NAMALWA (cell line): Measurements from ENCODE around the gene TMPRSS9.
A peak's percentile ranks its signal among the peaks of the same experiment; 100 is the strongest.

Experiments
- DNase-seq: peaks from one replicate; pipeline ENCODE4 v3.0.0-alpha.2; 2015; ENCODE audit warnings: low spot score

The TMPRSS9 gene

DNA sequence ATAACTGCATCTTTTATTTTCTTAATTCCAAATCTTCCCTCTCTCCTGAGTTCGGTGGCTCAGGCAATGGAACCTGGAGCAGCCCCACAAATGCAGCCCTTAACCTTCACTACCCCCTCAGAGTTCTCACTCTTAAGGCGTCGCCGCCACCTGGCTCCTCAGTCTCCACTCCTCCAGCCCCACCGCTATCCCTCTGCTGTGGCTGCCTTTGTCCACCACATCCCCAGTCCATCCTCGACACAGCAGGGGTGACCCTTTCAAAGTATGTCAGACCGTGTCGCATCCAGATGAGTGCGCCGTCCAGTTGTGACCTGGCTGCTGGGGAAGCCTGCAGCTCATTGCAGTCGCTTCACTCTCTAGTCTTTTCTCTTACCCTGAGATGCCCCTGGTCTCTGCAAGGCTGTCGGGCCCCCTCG, 30.6 kb upstream of the TMPRSS9 start:
- DNase-seq = no peak

GRCh38 chr19:2330255-2330631, 29.8 kb upstream of the TMPRSS9 start:
- DNase-seq = no peak

GRCh38 chr19:2330632-2331284, 29.3 kb upstream of the TMPRSS9 start:
- DNase-seq = no peak

- no peak for DNase-seq
Observed at GRCh38 chr19:2331601-2332246, 28.3 kb upstream of the TMPRSS9 start.

DNA sequence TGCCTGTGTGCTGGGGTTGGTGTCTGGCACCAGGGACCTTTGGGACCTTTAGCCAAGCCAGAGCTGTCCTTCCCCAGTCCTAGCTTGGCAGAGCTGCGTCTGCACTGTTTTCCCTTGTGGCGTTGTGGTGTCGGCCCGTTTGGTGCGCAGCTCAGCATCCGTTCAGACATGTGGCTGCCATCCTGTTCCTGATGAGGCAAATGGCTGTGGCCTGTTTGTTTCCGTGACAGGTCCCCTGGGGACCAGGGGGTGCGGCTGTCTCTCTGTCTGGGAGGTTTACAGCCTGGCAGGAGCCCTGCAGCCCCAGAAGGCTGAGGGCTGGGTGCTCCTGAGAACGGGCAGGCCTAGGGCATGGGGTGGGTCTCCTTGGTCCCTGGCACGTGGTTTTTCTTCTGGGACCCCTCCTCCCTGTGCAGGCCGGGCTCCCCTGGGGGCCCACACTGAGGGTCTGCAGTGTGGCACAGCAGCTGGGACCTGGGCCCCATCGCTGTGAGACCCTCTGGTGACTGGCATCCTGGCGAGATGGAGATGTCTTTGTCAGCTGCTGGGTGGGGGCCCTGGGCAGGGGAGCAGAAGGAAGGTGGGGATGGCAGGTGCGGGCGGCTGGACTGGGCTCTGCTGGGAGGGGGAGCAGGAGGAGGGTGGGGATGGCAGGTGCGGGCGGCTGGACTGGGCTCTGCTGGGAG, 27.6 kb upstream of the TMPRSS9 start:
- DNase-seq = peak; percentile 95

DNA sequence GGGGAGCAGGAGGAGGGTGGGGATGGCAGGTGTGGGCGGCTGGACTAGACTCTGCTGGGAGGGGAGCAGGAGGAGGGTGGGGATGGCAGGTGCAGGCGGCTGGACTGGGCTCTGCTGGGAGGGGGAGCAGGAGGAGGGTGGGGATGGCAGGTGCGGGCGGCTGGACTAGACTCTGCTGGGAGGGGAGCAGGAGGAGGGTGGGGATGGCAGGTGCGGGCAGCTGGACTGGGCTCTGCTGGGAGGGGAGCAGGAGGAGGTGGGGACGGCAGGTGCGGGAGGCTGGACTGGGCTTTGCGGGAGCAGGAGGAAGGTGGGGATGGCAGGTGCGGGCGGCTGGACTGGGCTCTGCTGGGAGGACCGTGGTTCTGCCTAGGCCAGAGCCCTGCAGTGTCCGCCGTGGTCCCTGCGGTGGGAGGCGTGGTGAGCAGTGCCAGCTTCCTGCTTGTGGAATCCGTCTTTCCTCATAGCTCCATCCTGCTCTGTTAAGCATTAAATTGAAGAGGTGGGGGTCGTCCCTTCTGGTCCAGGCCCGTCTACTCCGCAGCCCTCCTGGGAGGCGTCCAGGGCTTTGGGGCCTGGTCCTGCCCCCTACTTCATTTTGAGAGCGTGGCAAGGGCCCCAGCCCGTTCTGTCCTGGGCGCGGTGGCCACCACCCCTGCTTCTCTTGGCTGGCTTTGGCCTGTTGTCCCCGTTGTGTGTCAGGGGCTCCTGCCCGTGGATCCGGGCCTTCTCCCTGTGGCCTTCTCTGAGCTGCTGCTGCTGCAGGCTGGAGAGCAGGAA, 26.8 kb upstream of the TMPRSS9 start:
- DNase-seq = peak; percentile 56

- DNase-seq = no peak
Observed at GRCh38 chr19:2333807-2334211, 26.3 kb upstream of the TMPRSS9 start.

DNA sequence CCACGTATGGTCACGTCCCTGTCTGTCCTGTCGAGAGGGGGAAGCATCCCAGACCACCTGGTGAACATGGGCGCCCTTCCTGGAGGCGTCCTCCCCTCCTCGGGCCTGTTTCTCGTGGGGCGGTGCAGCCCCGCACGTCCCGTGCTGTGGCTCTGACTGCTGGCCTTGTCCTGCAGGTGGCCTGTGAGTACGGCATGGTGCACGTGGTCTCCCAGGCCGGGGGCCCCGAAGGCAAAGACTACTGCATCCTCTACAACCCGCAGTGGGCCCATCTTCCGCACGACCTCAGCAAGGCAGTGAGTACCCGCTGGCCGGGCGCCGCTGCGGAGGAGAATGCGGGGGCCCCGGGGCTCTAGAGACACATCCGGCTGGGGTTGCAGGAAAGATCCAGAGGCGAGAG, 25.6 kb upstream of the TMPRSS9 start:
- DNase-seq = no peak

DNA sequence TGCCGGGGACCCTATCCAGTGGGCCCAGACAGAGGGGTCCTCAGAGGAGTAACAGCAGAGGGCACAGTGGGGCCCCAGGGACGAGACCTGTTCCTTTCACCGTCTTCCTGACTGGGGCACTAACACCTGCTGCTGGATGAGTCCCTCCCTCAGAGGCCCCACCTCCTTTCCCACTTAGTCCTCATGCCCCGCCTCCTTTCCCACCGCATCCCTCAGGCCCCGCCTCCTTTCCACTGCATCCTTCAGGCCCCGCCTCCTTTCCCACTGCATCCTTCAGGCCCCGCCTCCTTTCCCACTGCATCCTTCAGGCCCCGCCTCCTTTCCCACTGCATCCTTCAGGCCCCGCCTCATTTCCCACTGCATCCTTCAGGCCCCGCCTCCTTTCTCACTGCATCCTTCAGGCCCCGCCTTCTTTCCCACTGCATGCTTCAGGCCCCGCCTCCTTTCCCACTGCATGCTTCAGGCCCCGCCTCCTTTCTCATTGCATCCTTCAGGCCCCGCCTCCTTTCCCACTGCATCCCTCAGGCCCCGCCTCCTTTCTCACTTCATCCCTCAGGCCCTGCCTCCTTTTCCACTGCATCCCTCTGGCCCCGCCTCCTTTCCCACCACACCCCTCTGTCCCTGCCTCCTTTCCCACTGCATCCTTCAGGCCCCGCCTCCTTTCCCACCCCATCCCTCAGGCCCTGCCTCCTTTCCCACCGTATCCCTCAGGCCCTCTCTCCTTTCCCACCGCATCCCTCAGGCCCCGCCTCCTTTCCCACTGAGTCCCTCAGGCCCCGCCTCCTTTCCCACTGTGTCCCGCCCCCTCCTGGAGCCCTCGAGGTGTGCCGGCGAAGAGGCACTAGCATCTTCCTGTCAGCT, 24.8 kb upstream of the TMPRSS9 start:
- DNase-seq = peak; percentile 38

DNA sequence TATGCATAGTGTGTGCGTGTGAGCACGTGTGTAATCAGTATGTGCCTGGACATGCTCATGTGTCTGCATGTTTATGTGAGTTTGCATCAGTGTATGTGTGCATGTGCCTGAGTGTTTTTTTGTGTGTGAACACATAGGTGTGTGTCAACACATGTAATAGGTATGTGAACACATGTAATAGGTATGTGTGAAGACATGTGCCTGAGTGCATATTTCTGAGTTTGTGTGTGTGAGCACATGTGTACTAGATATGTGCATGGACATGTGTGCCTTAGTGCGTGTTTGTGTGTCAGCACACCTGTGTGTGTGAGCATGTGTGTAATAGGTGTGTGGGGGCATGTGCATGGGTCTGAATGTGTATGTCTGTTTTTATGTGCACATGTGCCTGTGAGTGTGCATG, 24.2 kb upstream of the TMPRSS9 start:
- DNase-seq = no peak

DNA sequence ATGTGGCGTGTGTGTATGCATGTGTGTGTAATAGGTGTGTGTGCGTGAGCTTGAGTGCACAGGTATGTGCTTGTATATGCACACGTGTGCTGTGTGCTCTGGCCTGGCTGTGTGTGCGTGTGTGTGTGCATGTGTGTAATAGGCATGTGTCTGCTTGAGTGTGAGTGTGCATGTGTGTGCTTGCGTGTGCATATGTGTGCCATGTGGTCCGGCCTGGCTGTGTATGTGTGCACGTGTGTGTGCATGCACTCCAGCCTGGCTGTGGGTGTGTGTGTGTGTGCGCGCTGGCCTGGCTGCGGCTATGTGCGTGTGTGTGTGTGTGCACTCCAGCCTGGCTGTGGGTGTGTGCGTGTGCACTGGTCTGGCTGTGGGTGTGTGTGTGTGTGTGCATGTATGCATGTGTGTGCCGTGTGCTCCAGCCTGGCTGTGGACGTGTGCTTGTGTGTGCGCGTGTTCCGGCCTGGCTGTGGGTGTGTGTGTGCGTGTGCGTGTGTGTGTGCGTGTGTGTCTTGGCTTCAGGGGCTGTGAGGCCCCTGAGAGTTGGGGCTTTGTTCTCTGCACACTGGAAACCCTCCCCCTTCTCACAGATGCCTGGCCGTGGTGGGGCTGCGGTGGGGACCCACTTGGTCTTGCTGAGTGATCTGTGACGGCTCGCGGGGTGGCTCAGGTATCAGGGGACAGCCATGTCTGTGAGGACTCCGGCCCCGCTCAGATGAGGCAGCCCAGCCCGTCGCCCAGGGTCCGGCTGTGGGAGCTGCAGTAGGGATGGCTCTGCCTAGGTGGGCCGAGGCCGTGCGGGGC, 23.3 kb upstream of the TMPRSS9 start:
- DNase-seq = no peak

- DNase-seq = peak; percentile 45
Observed at GRCh38 chr19:2337329-2337707, 22.7 kb upstream of the TMPRSS9 start.

DNA sequence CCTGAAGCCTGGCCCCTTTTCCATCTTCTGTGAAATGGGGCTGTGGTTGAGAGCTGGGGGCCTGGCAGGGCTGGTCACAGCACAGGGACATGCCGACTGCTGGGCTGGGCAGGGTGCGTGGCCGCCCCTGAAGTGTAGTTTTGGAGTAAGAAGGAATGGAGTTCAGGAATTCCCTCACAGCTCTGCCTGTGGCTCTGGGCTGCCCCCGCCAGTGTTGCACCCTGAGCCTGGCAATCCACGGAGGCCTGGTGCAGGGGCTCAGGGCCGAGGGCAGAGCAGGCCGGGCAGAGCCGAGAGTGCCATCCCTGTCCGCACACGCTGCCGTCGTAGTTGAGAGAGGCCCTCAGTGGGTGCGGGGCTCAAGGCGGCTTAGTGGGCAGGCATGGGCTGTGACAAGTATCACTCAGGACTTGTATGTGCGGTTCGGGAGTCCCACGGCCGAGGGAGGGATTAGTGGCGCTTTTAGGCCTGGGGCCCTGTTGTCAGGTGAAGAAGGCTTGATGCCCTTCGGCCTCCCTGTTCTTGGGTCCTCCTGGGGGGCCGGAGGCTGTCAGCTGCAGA, 21.9 kb upstream of the TMPRSS9 start:
- no peak for DNase-seq

GRCh38 chr19:2338751-2339643, 21.1 kb upstream of the TMPRSS9 start:
- no peak for DNase-seq

- DNase-seq = no peak
Observed at GRCh38 chr19:2339644-2340310, 20.3 kb upstream of the TMPRSS9 start.

GRCh38 chr19:2340496-2341243, 19.4 kb upstream of the TMPRSS9 start:
- DNase-seq = no peak

DNA sequence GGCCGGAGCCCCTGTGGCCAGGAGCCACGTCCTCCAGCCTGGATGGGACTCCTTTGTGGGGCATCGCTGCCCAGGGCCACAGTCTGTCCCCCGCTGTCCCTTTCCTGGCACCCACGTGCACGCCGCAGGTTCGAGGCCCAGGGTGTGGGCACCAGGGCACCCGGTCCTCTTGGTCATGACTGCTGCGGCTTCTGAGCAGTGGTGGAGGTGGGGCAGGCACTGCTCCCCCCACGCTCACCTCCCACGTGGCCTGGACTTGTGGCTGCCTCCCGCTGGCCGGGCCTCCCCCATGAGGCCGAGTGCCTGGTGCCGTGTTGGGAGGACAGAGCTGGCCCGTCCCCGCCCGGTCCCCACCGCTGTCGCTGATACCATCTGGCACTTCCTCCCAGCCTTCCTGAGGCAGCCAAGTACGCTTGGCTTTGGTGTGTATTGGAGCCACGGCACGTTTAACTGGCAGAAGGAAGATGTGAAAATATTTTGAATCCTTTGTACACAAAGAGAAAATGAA, 18.8 kb upstream of the TMPRSS9 start:
- no peak for DNase-seq

DNA sequence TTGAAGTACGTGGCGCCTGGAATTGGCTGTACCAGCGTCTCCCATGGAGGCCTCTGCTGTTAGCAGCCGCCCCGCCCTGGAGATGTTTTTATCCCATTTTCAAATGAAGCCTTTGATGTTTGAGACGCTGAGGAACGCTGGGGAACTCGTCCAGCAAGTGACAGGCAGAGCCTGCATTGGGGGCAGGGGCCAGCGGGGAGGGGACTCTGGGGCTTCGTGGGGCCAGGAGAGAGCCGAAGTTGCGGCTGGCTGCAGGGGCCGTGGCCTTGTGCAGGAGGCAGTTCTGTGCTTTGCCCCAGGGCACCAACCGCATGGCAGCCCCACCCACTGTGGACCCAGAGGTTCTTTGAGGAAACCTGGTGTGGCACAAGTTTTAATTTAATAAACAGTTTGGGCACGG, 18.1 kb upstream of the TMPRSS9 start:
- DNase-seq = no peak
